HCT116 (cell line): Measurements from ENCODE around the gene TMEM89.

ENCODE experiments used
- CTCF ChIP-seq, 3 experiments: fragments of 200-600 bp in 1 of 3; sonication (generic) in 1 of 3; IDR thresholded peaks in 2 of 3; conservative IDR thresholded peaks in 1 of 3; 2 replicates each; pipeline ENCODE4 v1.5.1; 2012 to 2017; ENCODE audit warnings: low read depth in 2 of 3, low read length in 2 of 3, antibody characterized with exemption in 1 of 3, borderline replicate concordance in 1 of 3, control low read depth in 1 of 3, mild to moderate bottlenecking in 1 of 3, mixed read lengths in 1 of 3, mixed run types in 1 of 3, moderate library complexity in 1 of 3; ENCODE audit not compliant: insufficient read depth in 1 of 3
- EZH2 ChIP-seq: fragments of 200-600 bp; sonication (generic); IDR thresholded peaks from 2 replicates; pipeline ENCODE4 v1.6.1; 2017; ENCODE audit warnings: antibody characterized with exemption, mixed run types
- MAX ChIP-seq: IDR thresholded peaks from 2 replicates; pipeline ENCODE4 v1.6.1; 2012
- POLR2AphosphoS5 ChIP-seq: IDR thresholded peaks from 2 replicates; pipeline ENCODE4 v1.6.1; 2011; ENCODE audit warnings: mild to moderate bottlenecking, low read depth, low read length, moderate library complexity

- TF ChIP-seq EZH2 (no peak), POLR2AphosphoS5 (no peak), CTCF (IDR thresholded peaks at IDR 0.05 in 2 of 3, conservative IDR thresholded peaks at IDR 0.05 in 1 of 3; ENCODE audit: borderline replicate concordance in 1 of 3, insufficient read depth in 1 of 3, low read depth in 2 of 3, low read length in 2 of 3) (no peak), MAX (no peak)
These were observed 23.6 kb upstream of the TMEM89 start for GRCh38 chr3:48644898-48645760.
